Left lung (tissue), 10 donors: ENCODE data around the gene HOATZ. TPM values are rescaled to one million over a fixed set of nuclear protein-coding genes. Genes with fewer than 3 reads are reported as not detected.

ENCODE experiments used
- ATAC-seq: fragments of 200-7000 bp; cut with Tn5 transposase; one replicate; pipeline ENCODE4 v1.9.1; 2020; ENCODE audit warnings: moderate library complexity
- DNase-seq, 4 donors: peaks; one replicate each; pipeline ENCODE4 v3.0.0-alpha.2; 2013 to 2020
- H3K27ac ChIP-seq, 2 donors: fragments of 200-600 bp; sonication (generic) in 1 of 2; one replicate each; pipeline versions ENCODE4 v1.5.0 to v1.8.0; 2020 to 2021
- H3K27me3 ChIP-seq, 2 donors: fragments of 200-600 bp; sonication (generic) in 1 of 2; one replicate each; pipeline versions ENCODE4 v1.5.0 to v1.8.0; 2020 to 2021
- H3K36me3 ChIP-seq, 2 donors: fragments of 200-600 bp; sonication (generic) in 1 of 2; one replicate each; pipeline versions ENCODE4 v1.5.0 to v1.8.0; 2020 to 2021
- H3K4me1 ChIP-seq, 2 donors: fragments of 200-600 bp; one replicate each; pipeline ENCODE4 v1.8.0; 2021
- H3K4me3 ChIP-seq, 2 donors: fragments of 200-600 bp; sonication (generic) in 1 of 2; one replicate each; pipeline versions ENCODE4 v1.5.0 to v1.8.0; 2020 to 2021; ENCODE audit warnings: mild to moderate bottlenecking in 1 of 2
- H3K9me3 ChIP-seq, 2 donors: fragments of 200-600 bp; sonication (generic) in 1 of 2; one replicate each; pipeline versions ENCODE4 v1.5.0 to v1.8.0; 2020 to 2021
- CTCF ChIP-seq, 2 donors: fragments of 200-600 bp; sonication (generic) in 1 of 2; IDR thresholded peaks; one replicate each; pipeline versions ENCODE4 v1.5.0 to v1.8.0; 2021; ENCODE audit warnings: antibody characterized with exemption in 2 of 2
- intact Hi-C, 2 donors: fragments of 100-400 bp; cut with DNase I; formaldehyde crosslinking; loops; one replicate each; pipeline versions ENCODE4 v1.11.2 to v1.14.2; 2022
- polyA plus RNA-seq, 6 donors: library from polyadenylated mRNA; unstranded; fragments of 120-200 nt; gene quantifications; one replicate each; pipeline ENCODE4 v1.2.1, GENCODE V29; 2013; ENCODE audit not compliant: insufficient read length in 6 of 6
- total RNA-seq, 2 donors: library from RNA; stranded (reverse); fragmentation: NEBNext Ultra II Directional; extraction: Animal tissue kit (Norgen Biotek cat#: 25700); gene quantifications; one replicate each; pipeline ENCODE4 v1.2.1, GENCODE V29; 2021
- donor health status: DM: no; HTN: yes; CAD: no.
- donor health status: DM: no; HTN: no; CAD: no.

Gene HOATZ
- total and polyA plus RNA-seq, 8 donors, result 2.0 to 13.7 (median 8.5) TPM; not detected in 1

GRCh38 chr11:111540114-111540936 is 25.7 kb downstream of the HOATZ start, which contains the start of gene LAYN:
LAYN (plus strand) TSS chr11:111540720; CDS start chr11:111540844, 124 bp downstream.
- peaks cover 0 to 4% of the 10 kb centered on the region in 2 donors for H3K36me3 ChIP-seq
- H3K9me3 ChIP-seq, result no peaks in the 10 kb centered on the region
- peaks cover 14 to 35% of the 10 kb centered on the region in 2 donors for H3K4me1 ChIP-seq
- peak within 1 kb of the TSS; percentile 37 to 53 for H3K4me3 ChIP-seq
- ATAC-seq (peak; percentile 78), DNase-seq (peak; percentile 56 to 83 (median 66))
- H3K27me3 ChIP-seq, result peaks cover 7 to 45% of the 10 kb centered on the region in 2 donors
- intact Hi-C loops, result no loop called here
- H3K27ac ChIP-seq, result peak within 1 kb of the TSS; percentile 46 to 73
- no peak for TF ChIP-seq CTCF (IDR thresholded peaks at IDR 0.05)

DNA sequence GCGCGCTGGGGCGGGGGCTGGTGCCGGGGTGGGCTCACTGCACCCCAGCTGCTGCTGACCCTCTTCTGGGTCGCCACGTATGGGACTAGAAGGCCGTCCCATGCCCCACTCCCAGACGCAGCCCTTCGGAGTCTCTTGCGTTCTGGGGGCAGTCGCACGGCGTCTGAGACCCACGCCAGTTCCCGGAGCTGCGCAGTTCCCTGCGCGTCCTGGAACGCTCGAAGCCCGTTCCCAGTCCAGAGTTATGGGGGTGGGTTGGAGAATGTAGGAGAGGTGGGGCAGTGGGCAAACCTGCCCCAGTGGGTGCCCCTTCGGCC is 26.3 kb downstream of the HOATZ start:
- Histone ChIP-seq H3K4me1 (peaks cover 14 to 35% of the 10 kb centered on the region in 2 donors), H3K4me3 (peak overlapping the region; percentile 37 to 53), H3K9me3 (no peaks in the 10 kb centered on the region), H3K27ac (peak overlapping the region; percentile 46 to 73), H3K27me3 (peaks cover 7 to 41% of the 10 kb centered on the region in 2 donors), H3K36me3 (peaks cover 0 to 7% of the 10 kb centered on the region in 2 donors)
- intact Hi-C loops, result no loop called here
- ATAC-seq (peak; percentile 38), DNase-seq (peak in 2 of 4 donors; percentile 33)
- TF ChIP-seq CTCF (IDR thresholded peaks at IDR 0.05), result no peak

GRCh38 chr11:111541254-111542061 is 26.9 kb downstream of the HOATZ start:
- Histone ChIP-seq H3K9me3 (no peaks in the 10 kb centered on the region), H3K4me3 (peak overlapping the region; percentile 37 to 53), H3K4me1 (peaks cover 14 to 35% of the 10 kb centered on the region in 2 donors), H3K27me3 (peaks cover 7 to 41% of the 10 kb centered on the region in 2 donors), H3K36me3 (peaks cover 0 to 7% of the 10 kb centered on the region in 2 donors), H3K27ac (peak overlapping the region; percentile 46 to 73)
- DNase-seq (peak in 3 of 4 donors; percentile 35 to 71 (median 64)), ATAC-seq (peak; percentile 68)
- intact Hi-C loops, result no loop called here
- no peak for TF ChIP-seq CTCF (IDR thresholded peaks at IDR 0.05)

- Histone ChIP-seq H3K9me3 (no peaks in the 10 kb centered on the region), H3K4me1 (peaks cover 14 to 35% of the 10 kb centered on the region in 2 donors), H3K36me3 (peaks cover 0 to 7% of the 10 kb centered on the region in 2 donors), H3K27me3 (peaks cover 3 to 41% of the 10 kb centered on the region in 2 donors), H3K27ac (no peak overlapping the region), H3K4me3 (no peak overlapping the region)
- TF ChIP-seq CTCF (IDR thresholded peaks at IDR 0.05), result no peak
- intact Hi-C loops, result no loop called here
- ATAC-seq (no peak), DNase-seq (no peak)
Measured at GRCh38 chr11:111542606-111543275, 28.2 kb downstream of the HOATZ start.
